ENCODE results near the gene P2RY12.

DNA sequence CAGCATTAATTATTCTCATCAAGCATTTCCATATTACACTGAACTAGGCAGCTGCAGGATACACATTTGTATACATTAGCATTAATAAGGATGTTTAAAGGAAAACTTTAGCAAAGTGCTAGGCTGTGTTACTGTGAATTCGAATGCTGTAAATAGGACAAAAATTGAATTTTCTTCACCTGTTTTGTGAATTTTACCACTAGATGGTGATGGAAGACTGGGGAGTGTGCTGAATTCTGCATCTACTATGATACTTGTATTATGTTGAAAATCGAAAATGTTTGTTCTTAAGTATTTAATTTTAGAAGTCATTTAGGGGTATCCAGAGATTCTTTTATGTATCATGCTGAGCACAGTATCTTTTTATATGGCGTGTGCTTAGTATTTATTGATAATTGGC lies 93.9 kb downstream of the P2RY12 start:
- TF ChIP-seq CTCF (IDR thresholded peaks at IDR 0.05 in 4 of 5, conservative IDR thresholded peaks at IDR 0.05 in 1 of 5) = no peak
- TF ChIP-seq POLR2A (IDR thresholded peaks at IDR 0.05) = no peak
